Anterior cingulate cortex (tissue), 58 donors: Measurements from ENCODE around the gene TNN.

Experiments
- DNase-seq, 58 donors: peaks; one replicate each; lab custom pipeline; 2025; lab: John Stamatoyannopoulos, UW

The TNN gene

GRCh38 chr1:175062858-175063257 is 4.8 kb upstream of the TNN start:
- DNase-seq: no peak

- no peak for DNase-seq
These were observed 3.2 kb downstream of the TNN start for GRCh38 chr1:175070818-175071217.

- no peak for DNase-seq
These were observed 3.8 kb downstream of the TNN start for GRCh38 chr1:175071276-175071943.

- DNase-seq: peak in 49 of 58 donors; percentile 3 to 78 (median 32)
These were observed 4.7 kb downstream of the TNN start for GRCh38 chr1:175072099-175072951.

GRCh38 chr1:175073061-175073460 is 5.4 kb downstream of the TNN start:
- DNase-seq: no peak

GRCh38 chr1:175073633-175074032 is 6.0 kb downstream of the TNN start:
- no peak for DNase-seq

- DNase-seq: no peak
These were observed 8.2 kb downstream of the TNN start for GRCh38 chr1:175075572-175076568.

GRCh38 chr1:175077356-175078030 is 9.9 kb downstream of the TNN start:
- no peak for DNase-seq

- DNase-seq: no peak
These were observed 11.0 kb downstream of the TNN start for GRCh38 chr1:175078629-175079028.

GRCh38 chr1:175079338-175079737 is 11.7 kb downstream of the TNN start:
- no peak for DNase-seq

GRCh38 chr1:175080030-175080429 is 12.4 kb downstream of the TNN start:
- no peak for DNase-seq

- no peak for DNase-seq
These were observed 14.3 kb downstream of the TNN start for GRCh38 chr1:175081983-175082382.

GRCh38 chr1:175088525-175088951 is 20.9 kb downstream of the TNN start:
- DNase-seq: no peak

- DNase-seq: no peak
These were observed 21.6 kb downstream of the TNN start for GRCh38 chr1:175089136-175089718.

- DNase-seq: no peak
These were observed 23.1 kb downstream of the TNN start for GRCh38 chr1:175090780-175091179.

- DNase-seq: no peak
These were observed 27.0 kb downstream of the TNN start for GRCh38 chr1:175094626-175095025.

GRCh38 chr1:175095069-175095468 is 27.4 kb downstream of the TNN start:
- DNase-seq: no peak

- DNase-seq: no peak
These were observed 28.5 kb downstream of the TNN start for GRCh38 chr1:175095978-175096607.

GRCh38 chr1:175097361-175097760 is 29.7 kb downstream of the TNN start:
- DNase-seq: no peak
